ENCODE results near the gene TECPR1. TPM values are rescaled to one million over a fixed set of nuclear protein-coding genes. Genes with fewer than 3 reads are reported as not detected.

The TECPR1 gene
- total RNA-seq, 2 experiments from 2014 or later: 23.2 to 36.4 TPM

GRCh38 chr7:98194186-98194585, 57.8 kb downstream of the TECPR1 start:
- peaks cover 7% of the 10 kb centered on the region; the same call in 1 of the 2 replicates for H3K79me2 ChIP-seq (ENCODE audit: insufficient read depth, low read depth, low read length)
- no peak for DNase-seq (ENCODE audit: low spot score)
- no peaks in the 10 kb centered on the region for H3K9me2 ChIP-seq (ENCODE audit: insufficient read depth, low read length)
- peaks cover 9% of the 10 kb centered on the region for H3K4me1 ChIP-seq (ENCODE audit: insufficient read depth, low read length, poor library complexity, severe bottlenecking)
- peaks cover 47% of the 10 kb centered on the region for H3K36me3 ChIP-seq (ENCODE audit: insufficient read depth, low read length)
- BruUV-seq (replicated peaks): no TSS peak
- CTCF ChIA-PET (ENCODE audit: unreplicated experiment): no interaction called here
- H3K4me3 ChIP-seq (ENCODE audit: low read depth, low read length, poor library complexity, severe bottlenecking): no peak overlapping the region
- no peaks in the 10 kb centered on the region; the same call in 1 of the 2 replicates for H4K20me1 ChIP-seq (ENCODE audit: insufficient read depth, low read length)
- intact Hi-C loops (cut with micrococcal nuclease; ENCODE audit: unreplicated experiment): no loop called here
- no peak for TF ChIP-seq EZH2phosphoT487 (IDR thresholded peaks at IDR 0.05; ENCODE audit: borderline replicate concordance, low read depth, low read length)
- TF ChIP-seq CTCF (conservative IDR thresholded peaks at IDR 0.05; ENCODE audit: low read length): no peak
- H3K4me2 ChIP-seq (ENCODE audit: low read length): no peak overlapping the region
- POLR2A ChIA-PET: no interaction called here
- no peak overlapping the region for H2AFZ ChIP-seq (ENCODE audit: low read length)
- no peak overlapping the region for H3K27ac ChIP-seq (ENCODE audit: low read depth, low read length, poor library complexity, severe bottlenecking)
- no peaks in the 10 kb centered on the region for H3K9me3 ChIP-seq (ENCODE audit: low read length)

GRCh38 chr7:98193474-98194180, 58.4 kb downstream of the TECPR1 start:
- ChIA-PET POLR2A (interaction anchor here (1.6 kb wide), 1 partner anchor 10 kb away, joined by 3 read pairs; no protein-coding TSS in a partner anchor), CTCF (ENCODE audit: unreplicated experiment) (no interaction called here)
- Histone ChIP-seq H3K9me3 (ENCODE audit: low read length) (no peaks in the 10 kb centered on the region), H3K9me2 (ENCODE audit: insufficient read depth, low read length) (no peaks in the 10 kb centered on the region), H3K36me3 (ENCODE audit: insufficient read depth, low read length) (peaks cover 53% of the 10 kb centered on the region), H3K79me2 (ENCODE audit: insufficient read depth, low read depth, low read length) (peaks cover 2% of the 10 kb centered on the region; the same call in 1 of the 2 replicates), H3K4me1 (ENCODE audit: insufficient read depth, low read length, poor library complexity, severe bottlenecking) (peaks cover 4% of the 10 kb centered on the region), H3K4me2 (ENCODE audit: low read length) (no peak overlapping the region), H3K27ac (ENCODE audit: low read depth, low read length, poor library complexity, severe bottlenecking) (no peak overlapping the region), H2AFZ (ENCODE audit: low read length) (no peak overlapping the region), H4K20me1 (ENCODE audit: insufficient read depth, low read length) (no peaks in the 10 kb centered on the region), H3K4me3 (ENCODE audit: low read depth, low read length, poor library complexity, severe bottlenecking) (no peak overlapping the region)
- DNase-seq (ENCODE audit: low spot score): no peak
- no peak for TF ChIP-seq CTCF (conservative IDR thresholded peaks at IDR 0.05; ENCODE audit: low read length)
- BruUV-seq (replicated peaks): no TSS peak
- intact Hi-C loops (cut with micrococcal nuclease; ENCODE audit: unreplicated experiment): no loop called here

GRCh38 chr7:98192781-98193457, 59.1 kb downstream of the TECPR1 start:
- ChIA-PET CTCF (ENCODE audit: unreplicated experiment) (interaction anchor here (0.6 kb wide), 1 partner anchor 37 kb away, joined by 3 read pairs; no protein-coding TSS in a partner anchor), POLR2A (interaction anchor here (1.6 kb wide), 1 partner anchor 11 kb away, joined by 3 read pairs; no protein-coding TSS in a partner anchor)
- Histone ChIP-seq H3K27ac (ENCODE audit: low read depth, low read length, poor library complexity, severe bottlenecking) (no peak overlapping the region), H2AFZ (ENCODE audit: low read length) (no peak overlapping the region), H3K4me1 (ENCODE audit: insufficient read depth, low read length, poor library complexity, severe bottlenecking) (no peaks in the 10 kb centered on the region), H4K20me1 (ENCODE audit: insufficient read depth, low read length) (no peaks in the 10 kb centered on the region), H3K36me3 (ENCODE audit: insufficient read depth, low read length) (peaks cover 58% of the 10 kb centered on the region), H3K9me3 (ENCODE audit: low read length) (no peaks in the 10 kb centered on the region), H3K79me2 (ENCODE audit: insufficient read depth, low read depth, low read length) (no peaks in the 10 kb centered on the region), H3K4me3 (ENCODE audit: low read depth, low read length, poor library complexity, severe bottlenecking) (no peak overlapping the region), H3K9me2 (ENCODE audit: insufficient read depth, low read length) (no peaks in the 10 kb centered on the region), H3K4me2 (ENCODE audit: low read length) (no peak overlapping the region)
- BruUV-seq (replicated peaks): no TSS peak
- no peak for DNase-seq (ENCODE audit: low spot score)
- TF ChIP-seq CTCF (conservative IDR thresholded peaks at IDR 0.05; ENCODE audit: low read length) (no peak), EZH2phosphoT487 (IDR thresholded peaks at IDR 0.05; ENCODE audit: borderline replicate concordance, low read depth, low read length) (no peak)
- intact Hi-C loops (cut with micrococcal nuclease; ENCODE audit: unreplicated experiment): no loop called here
